Stimulated activated CD8-positive, alpha-beta memory T cell treated with anti-CD3 and anti-CD28 coated beads, Interleukin-4, amount 100 ng/mL, for 4 hours (primary cell): ENCODE data around the gene CCDC88C.
"Not testable (repeated sequence)": the region's sequence is repeated elsewhere in the genome, so short reads cannot be mapped to it uniquely, and the experiment has no call there.

Source experiments
- DNase-seq, 2 donors: peaks; one replicate each; pipeline ENCODE4 v3.0.0-alpha.2; 2020; ENCODE audit warnings: low read depth in 2 of 2, low spot score in 1 of 2

CCDC88C gene

GRCh38 chr14:91273885-91274273, 143.7 kb downstream of the CCDC88C start:
- no peak for DNase-seq

- DNase-seq = no peak
These were observed 144.2 kb downstream of the CCDC88C start for GRCh38 chr14:91273273-91273884.

- DNase-seq = no peak
These were observed 145.0 kb downstream of the CCDC88C start for GRCh38 chr14:91272341-91273272.

- no peak for DNase-seq
These were observed 146.0 kb downstream of the CCDC88C start for GRCh38 chr14:91271639-91272038.

GRCh38 chr14:91270619-91271018, 147.0 kb downstream of the CCDC88C start:
- DNase-seq = no peak

GRCh38 chr14:91270188-91270587, 147.4 kb downstream of the CCDC88C start:
- no peak for DNase-seq

- no peak for DNase-seq
These were observed 148.3 kb downstream of the CCDC88C start for GRCh38 chr14:91269076-91269991.

- DNase-seq = no peak
These were observed 149.6 kb downstream of the CCDC88C start for GRCh38 chr14:91267965-91268437.

GRCh38 chr14:91266276-91266675, 151.3 kb downstream of the CCDC88C start:
- not testable (repeated sequence) for DNase-seq

GRCh38 chr14:91265404-91265803, 152.2 kb downstream of the CCDC88C start:
- no peak for DNase-seq

GRCh38 chr14:91264151-91265150, 153.2 kb downstream of the CCDC88C start:
- no peak for DNase-seq

- DNase-seq = no peak
These were observed 154.3 kb downstream of the CCDC88C start for GRCh38 chr14:91263329-91263728.

GRCh38 chr14:91261986-91262549, 155.6 kb downstream of the CCDC88C start:
- DNase-seq = no peak

- DNase-seq = no peak
These were observed 156.5 kb downstream of the CCDC88C start for GRCh38 chr14:91261115-91261514.

- DNase-seq = no peak
These were observed 158.7 kb downstream of the CCDC88C start for GRCh38 chr14:91258876-91259275.

- DNase-seq = no peak
These were observed 159.5 kb downstream of the CCDC88C start for GRCh38 chr14:91258011-91258618.

GRCh38 chr14:91257328-91258010, 160.2 kb downstream of the CCDC88C start:
- no peak for DNase-seq

GRCh38 chr14:91256661-91257060, 161.0 kb downstream of the CCDC88C start:
- DNase-seq = no peak
